ENCODE data around the gene TRHDE.
"Not testable (repeated sequence)": the region's sequence is repeated elsewhere in the genome, so short reads cannot be mapped to it uniquely, and the experiment has no call there.

Gene TRHDE

DNA sequence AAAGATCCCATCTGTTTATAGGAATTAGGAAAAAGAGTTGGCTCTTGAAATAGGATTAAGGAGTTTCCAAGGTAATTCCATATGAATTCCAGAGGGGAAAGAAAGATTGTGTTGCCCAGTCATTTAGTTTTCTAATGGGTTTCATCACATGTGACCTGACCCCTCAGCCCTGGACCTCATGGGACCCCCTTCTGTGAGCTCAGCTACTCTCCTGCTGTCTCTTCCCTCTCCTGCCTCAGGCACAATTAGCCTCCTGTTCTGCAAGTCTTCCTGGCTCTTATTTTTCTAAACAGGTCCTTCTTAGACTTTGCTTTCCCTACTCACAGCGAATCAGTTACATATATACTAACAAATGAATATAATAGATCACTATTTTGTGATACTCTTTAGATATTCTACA lies 237.7 kb downstream of the TRHDE start:
- Histone ChIP-seq H3K36me3 (ENCODE audit: control insufficient read depth, insufficient read depth, low read length) (no peaks in the 10 kb centered on the region), H3K27me3 (ENCODE audit: control insufficient read depth, insufficient read depth, low read length) (no peaks in the 10 kb centered on the region), H3K4me1 (ENCODE audit: control insufficient read depth, insufficient read depth, low read length) (no peaks in the 10 kb centered on the region), H3K9ac (ENCODE audit: low read length) (no peak overlapping the region), H3K27ac (ENCODE audit: low read depth, low read length) (no peak overlapping the region), H3K4me3 (ENCODE audit: low read length) (no peak overlapping the region)

- Histone ChIP-seq H3K4me1 (ENCODE audit: control insufficient read depth, insufficient read depth, low read length) (no peaks in the 10 kb centered on the region), H3K27ac (ENCODE audit: low read depth, low read length) (no peak overlapping the region)
These were observed 238.6 kb downstream of the TRHDE start for GRCh38 chr12:72510772-72511171.

DNA sequence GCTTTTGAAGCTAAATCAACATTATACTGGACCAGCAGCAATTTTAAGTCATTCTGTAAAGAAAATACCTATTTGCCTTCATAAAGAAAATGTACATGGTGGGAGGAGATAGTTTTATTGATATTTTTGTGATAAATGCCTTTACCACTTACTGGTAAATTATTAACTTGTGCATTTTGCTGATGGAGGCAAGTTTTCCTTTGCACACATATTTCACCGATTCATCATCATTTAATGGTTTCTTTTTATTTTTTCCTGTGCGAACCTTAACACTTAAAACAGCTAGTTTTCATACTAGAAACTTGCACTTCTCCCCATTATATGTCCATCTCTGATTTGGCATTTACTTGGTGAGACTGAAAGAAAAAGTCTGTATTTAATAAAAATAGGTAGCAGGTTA lies 239.3 kb downstream of the TRHDE start:
- H3K36me3 ChIP-seq (ENCODE audit: control insufficient read depth, insufficient read depth, low read length), result no peaks in the 10 kb centered on the region
- H3K4me3 ChIP-seq (ENCODE audit: low read length), result no peak overlapping the region
- no peak overlapping the region for H3K9ac ChIP-seq (ENCODE audit: low read length)
- H3K27me3 ChIP-seq (ENCODE audit: control insufficient read depth, insufficient read depth, low read length), result no peaks in the 10 kb centered on the region
- H3K27ac ChIP-seq (ENCODE audit: low read depth, low read length), result no peak overlapping the region
- no peaks in the 10 kb centered on the region for H3K4me1 ChIP-seq (ENCODE audit: control insufficient read depth, insufficient read depth, low read length)

More at GRCh38 chr12:72510772-72511171, 238.6 kb downstream of the TRHDE start:
- no peaks in the 10 kb centered on the region for H3K36me3 ChIP-seq (ENCODE audit: control insufficient read depth, insufficient read depth, low read length)
- no peak overlapping the region for H3K9ac ChIP-seq (ENCODE audit: low read length)
- no peak overlapping the region for H3K4me3 ChIP-seq (ENCODE audit: low read length)
- no peaks in the 10 kb centered on the region for H3K27me3 ChIP-seq (ENCODE audit: control insufficient read depth, insufficient read depth, low read length)

GRCh38 chr12:72511906-72512305 lies 239.7 kb downstream of the TRHDE start:
- no peak overlapping the region for H3K4me3 ChIP-seq (ENCODE audit: low read length)
- no peak overlapping the region for H3K9ac ChIP-seq (ENCODE audit: low read length)
- H3K27me3 ChIP-seq (ENCODE audit: control insufficient read depth, insufficient read depth, low read length), result no peaks in the 10 kb centered on the region
- no peaks in the 10 kb centered on the region for H3K36me3 ChIP-seq (ENCODE audit: control insufficient read depth, insufficient read depth, low read length)
- no peak overlapping the region for H3K27ac ChIP-seq (ENCODE audit: low read depth, low read length)
- H3K4me1 ChIP-seq (ENCODE audit: control insufficient read depth, insufficient read depth, low read length), result no peaks in the 10 kb centered on the region

GRCh38 chr12:72520044-72520678 lies 248.0 kb downstream of the TRHDE start:
- not testable (repeated sequence) for H3K4me1 ChIP-seq (ENCODE audit: control insufficient read depth, insufficient read depth, low read length)

DNA sequence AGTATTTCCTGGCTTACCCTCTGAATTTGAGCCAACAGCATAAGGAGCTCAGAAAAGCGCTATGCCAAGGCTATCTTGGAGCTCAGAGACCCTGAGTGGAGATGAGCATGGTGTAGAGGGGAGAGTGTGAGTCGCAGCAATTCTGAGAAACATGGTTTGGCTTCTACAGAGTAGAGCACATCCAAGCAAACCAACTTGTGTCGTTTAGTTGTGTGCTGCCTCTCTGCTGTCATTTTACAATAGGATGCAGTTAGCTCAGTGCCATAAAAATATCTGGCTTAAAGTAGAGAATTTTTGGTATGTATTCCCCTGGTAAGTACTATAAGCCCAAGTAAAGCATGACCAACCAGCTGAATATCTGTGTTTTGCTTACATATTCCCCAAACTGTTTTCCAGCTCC lies 249.2 kb downstream of the TRHDE start:
- Histone ChIP-seq H3K36me3 (ENCODE audit: control insufficient read depth, insufficient read depth, low read length) (no peaks in the 10 kb centered on the region), H3K4me1 (ENCODE audit: control insufficient read depth, insufficient read depth, low read length) (no peaks in the 10 kb centered on the region), H3K27me3 (ENCODE audit: control insufficient read depth, insufficient read depth, low read length) (no peaks in the 10 kb centered on the region), H3K4me3 (ENCODE audit: low read length) (no peak overlapping the region), H3K27ac (ENCODE audit: low read depth, low read length) (no peak overlapping the region), H3K9ac (ENCODE audit: low read length) (no peak overlapping the region)

More at GRCh38 chr12:72520044-72520678, 248.0 kb downstream of the TRHDE start:
- not testable (repeated sequence) for H3K27ac ChIP-seq (ENCODE audit: low read depth, low read length); H3K4me3 ChIP-seq (ENCODE audit: low read length); H3K27me3 ChIP-seq (ENCODE audit: control insufficient read depth, insufficient read depth, low read length); H3K36me3 ChIP-seq (ENCODE audit: control insufficient read depth, insufficient read depth, low read length); H3K9ac ChIP-seq (ENCODE audit: low read length)

GRCh38 chr12:72522411-72522810 lies 250.2 kb downstream of the TRHDE start:
- H3K4me3 ChIP-seq (ENCODE audit: low read length), result no peak overlapping the region
- H3K4me1 ChIP-seq (ENCODE audit: control insufficient read depth, insufficient read depth, low read length), result no peaks in the 10 kb centered on the region
- no peaks in the 10 kb centered on the region for H3K27me3 ChIP-seq (ENCODE audit: control insufficient read depth, insufficient read depth, low read length)
- H3K9ac ChIP-seq (ENCODE audit: low read length), result no peak overlapping the region
- no peaks in the 10 kb centered on the region for H3K36me3 ChIP-seq (ENCODE audit: control insufficient read depth, insufficient read depth, low read length)
- no peak overlapping the region for H3K27ac ChIP-seq (ENCODE audit: low read depth, low read length)

DNA sequence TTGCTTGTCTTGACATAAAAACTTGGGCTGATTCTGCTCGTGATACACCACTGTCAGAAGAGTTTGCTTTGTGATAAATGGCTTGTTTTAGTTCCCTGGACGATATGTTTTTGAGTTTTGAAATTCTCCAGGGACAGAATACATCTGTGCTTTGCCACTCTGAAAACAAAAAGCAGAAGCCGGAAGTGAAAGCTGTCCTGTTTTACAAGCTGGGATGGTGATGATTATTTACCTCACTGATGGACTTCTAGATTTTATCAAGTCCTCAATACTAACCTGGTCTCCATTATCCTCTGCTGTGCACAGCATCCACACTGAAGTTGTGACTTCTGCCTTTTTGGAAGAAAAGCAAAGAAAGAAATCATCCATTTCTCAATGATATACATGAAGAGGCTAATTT lies 251.6 kb downstream of the TRHDE start:
- Histone ChIP-seq H3K4me3 (ENCODE audit: low read length) (no peak overlapping the region), H3K4me1 (ENCODE audit: control insufficient read depth, insufficient read depth, low read length) (no peaks in the 10 kb centered on the region), H3K9ac (ENCODE audit: low read length) (no peak overlapping the region)

DNA sequence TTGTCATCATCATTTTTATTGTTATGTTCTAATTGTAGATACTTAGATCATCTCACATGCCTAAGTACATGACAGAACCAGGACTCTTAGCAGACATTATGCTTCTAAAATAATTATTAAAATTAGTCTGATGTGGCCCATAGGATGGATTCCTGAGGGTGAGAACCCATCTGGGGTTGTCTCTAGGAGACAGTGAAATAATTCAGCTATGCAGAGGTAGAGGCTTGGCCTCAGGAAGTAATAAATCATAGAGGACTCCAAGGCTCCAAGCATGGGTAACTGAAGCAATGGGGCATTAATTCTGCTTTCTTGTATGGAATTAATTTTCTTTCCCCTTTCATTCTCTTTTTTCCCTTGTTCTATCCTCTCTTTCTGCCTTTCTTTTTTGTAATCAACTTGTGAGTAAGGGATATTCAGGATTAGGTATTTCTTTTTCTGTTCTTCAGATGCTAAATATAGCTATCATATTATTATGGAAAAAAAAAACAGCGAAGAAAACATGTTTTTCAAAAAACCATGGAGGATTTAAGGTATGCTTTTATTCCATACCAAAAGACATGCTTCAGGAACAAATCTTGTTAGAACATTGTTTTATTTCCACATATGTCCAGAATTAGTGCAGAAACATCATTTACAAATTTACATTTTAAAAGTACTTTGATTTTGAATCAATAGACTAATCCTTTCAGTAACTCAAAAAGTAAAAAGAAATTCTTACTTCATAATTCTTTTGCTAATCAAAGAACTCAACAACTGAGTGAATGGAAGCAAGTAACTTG lies 263.2 kb downstream of the TRHDE start:
- Histone ChIP-seq H3K9ac (ENCODE audit: low read length) (no peak overlapping the region), H3K36me3 (ENCODE audit: control insufficient read depth, insufficient read depth, low read length) (no peaks in the 10 kb centered on the region), H3K4me3 (ENCODE audit: low read length) (no peak overlapping the region), H3K4me1 (ENCODE audit: control insufficient read depth, insufficient read depth, low read length) (no peaks in the 10 kb centered on the region), H3K27me3 (ENCODE audit: control insufficient read depth, insufficient read depth, low read length) (no peaks in the 10 kb centered on the region), H3K27ac (ENCODE audit: low read depth, low read length) (no peak overlapping the region)

More for the DNA sequence above, 251.6 kb downstream of the TRHDE start:
- Histone ChIP-seq H3K27ac (ENCODE audit: low read depth, low read length) (no peak overlapping the region), H3K27me3 (ENCODE audit: control insufficient read depth, insufficient read depth, low read length) (no peaks in the 10 kb centered on the region), H3K36me3 (ENCODE audit: control insufficient read depth, insufficient read depth, low read length) (no peaks in the 10 kb centered on the region)

- Histone ChIP-seq H3K4me3 (ENCODE audit: low read length) (no peak overlapping the region), H3K36me3 (ENCODE audit: control insufficient read depth, insufficient read depth, low read length) (no peaks in the 10 kb centered on the region), H3K9ac (ENCODE audit: low read length) (no peak overlapping the region), H3K27ac (ENCODE audit: low read depth, low read length) (no peak overlapping the region), H3K4me1 (ENCODE audit: control insufficient read depth, insufficient read depth, low read length) (no peaks in the 10 kb centered on the region), H3K27me3 (ENCODE audit: control insufficient read depth, insufficient read depth, low read length) (no peaks in the 10 kb centered on the region)
These were observed 268.6 kb downstream of the TRHDE start for GRCh38 chr12:72540811-72541210.

- no peak overlapping the region for H3K27ac ChIP-seq (ENCODE audit: low read depth, low read length)
- H3K4me1 ChIP-seq (ENCODE audit: control insufficient read depth, insufficient read depth, low read length), result no peaks in the 10 kb centered on the region
- no peaks in the 10 kb centered on the region for H3K36me3 ChIP-seq (ENCODE audit: control insufficient read depth, insufficient read depth, low read length)
- H3K9ac ChIP-seq (ENCODE audit: low read length), result no peak overlapping the region
- H3K27me3 ChIP-seq (ENCODE audit: control insufficient read depth, insufficient read depth, low read length), result no peaks in the 10 kb centered on the region
- H3K4me3 ChIP-seq (ENCODE audit: low read length), result no peak overlapping the region
These were observed 271.8 kb downstream of the TRHDE start for GRCh38 chr12:72543777-72544467.

DNA sequence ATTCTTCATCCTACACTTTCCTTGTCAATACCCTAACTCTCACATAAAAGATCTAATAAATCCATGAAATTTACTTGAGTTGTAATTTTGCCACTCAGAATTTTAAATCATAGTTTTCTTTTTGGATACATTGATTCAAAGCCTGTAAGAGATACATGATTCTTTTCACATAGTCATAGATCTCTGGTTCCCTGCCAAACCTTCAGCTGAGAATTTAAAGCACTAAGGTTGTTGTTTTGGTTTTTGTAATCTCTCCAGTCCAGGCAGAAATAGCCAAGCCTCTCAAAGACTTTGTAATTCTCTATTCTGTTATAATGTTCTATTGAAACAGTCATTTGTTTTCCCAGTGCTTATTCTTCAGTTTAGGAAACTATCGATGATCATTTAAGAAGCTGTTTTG lies 273.9 kb downstream of the TRHDE start:
- Histone ChIP-seq H3K36me3 (ENCODE audit: control insufficient read depth, insufficient read depth, low read length) (no peaks in the 10 kb centered on the region), H3K4me1 (ENCODE audit: control insufficient read depth, insufficient read depth, low read length) (no peaks in the 10 kb centered on the region), H3K27ac (ENCODE audit: low read depth, low read length) (no peak overlapping the region), H3K4me3 (ENCODE audit: low read length) (no peak overlapping the region), H3K27me3 (ENCODE audit: control insufficient read depth, insufficient read depth, low read length) (no peaks in the 10 kb centered on the region), H3K9ac (ENCODE audit: low read length) (no peak overlapping the region)

Measured in rectal smooth muscle tissue (tissue), 1 donor.